Breast epithelium (tissue), 3 donors: Measurements from ENCODE around the gene CACNA1F.

Experiments used
- POLR2A ChIP-seq: fragments of 450-650 bp; IDR thresholded peaks from one replicate; pipeline ENCODE4 v1.6.1; 2016; ENCODE audit warnings: antibody characterized with exemption, mild to moderate bottlenecking, moderate library complexity
- TF ChIP-seq, protein P1 (sequence below), 3 donors: fragments of 450-650 bp; IDR thresholded peaks; one replicate each; pipeline ENCODE4 v1.5.1; 2016 to 2017; ENCODE audit warnings: antibody characterized with exemption in 3 of 3, mild to moderate bottlenecking in 3 of 3, moderate library complexity in 3 of 3

DNA sequence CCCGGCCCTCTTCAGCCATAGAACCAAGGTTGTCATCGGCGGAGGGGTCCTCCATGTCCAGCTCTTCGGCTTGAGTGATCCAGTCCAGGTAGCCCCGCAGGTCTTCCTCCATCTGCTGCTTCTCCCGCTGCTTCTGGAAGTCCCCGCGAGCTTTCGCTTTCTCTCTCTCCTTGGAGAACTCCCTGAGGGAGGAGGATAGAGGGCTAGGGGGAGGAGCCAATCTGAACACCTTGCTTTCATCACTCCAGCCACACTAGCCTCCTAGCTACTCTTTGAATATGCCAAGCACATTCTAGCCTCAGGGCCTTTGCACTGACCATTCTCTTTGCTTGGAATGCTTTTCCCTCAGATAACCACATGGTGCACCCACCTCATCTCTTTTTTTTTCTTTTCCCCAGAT lies 6.2 kb downstream of the CACNA1F start:
- no peak for TF ChIP-seq POLR2A
- TF ChIP-seq, protein P1, sequence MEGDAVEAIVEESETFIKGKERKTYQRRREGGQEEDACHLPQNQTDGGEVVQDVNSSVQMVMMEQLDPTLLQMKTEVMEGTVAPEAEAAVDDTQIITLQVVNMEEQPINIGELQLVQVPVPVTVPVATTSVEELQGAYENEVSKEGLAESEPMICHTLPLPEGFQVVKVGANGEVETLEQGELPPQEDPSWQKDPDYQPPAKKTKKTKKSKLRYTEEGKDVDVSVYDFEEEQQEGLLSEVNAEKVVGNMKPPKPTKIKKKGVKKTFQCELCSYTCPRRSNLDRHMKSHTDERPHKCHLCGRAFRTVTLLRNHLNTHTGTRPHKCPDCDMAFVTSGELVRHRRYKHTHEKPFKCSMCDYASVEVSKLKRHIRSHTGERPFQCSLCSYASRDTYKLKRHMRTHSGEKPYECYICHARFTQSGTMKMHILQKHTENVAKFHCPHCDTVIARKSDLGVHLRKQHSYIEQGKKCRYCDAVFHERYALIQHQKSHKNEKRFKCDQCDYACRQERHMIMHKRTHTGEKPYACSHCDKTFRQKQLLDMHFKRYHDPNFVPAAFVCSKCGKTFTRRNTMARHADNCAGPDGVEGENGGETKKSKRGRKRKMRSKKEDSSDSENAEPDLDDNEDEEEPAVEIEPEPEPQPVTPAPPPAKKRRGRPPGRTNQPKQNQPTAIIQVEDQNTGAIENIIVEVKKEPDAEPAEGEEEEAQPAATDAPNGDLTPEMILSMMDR (IDR thresholded peaks at IDR 0.05): no peak
